IMR-90 (cell line): ENCODE results near the gene SMCP.

ENCODE experiments used
- BHLHE40 ChIP-seq: fragments of 150-350 bp; IDR thresholded peaks from 2 replicates; pipeline ENCODE4 v1.6.1; 2016; ENCODE audit warnings: mild to moderate bottlenecking, low read depth, low read length
- CEBPB ChIP-seq: IDR thresholded peaks from 2 replicates; pipeline ENCODE4 v1.6.1; 2012; ENCODE audit warnings: low read depth, low read length, improper control_type of control experiment
- MAFK ChIP-seq: IDR thresholded peaks from 2 replicates; pipeline ENCODE4 v1.6.1; 2012; ENCODE audit warnings: low read depth, low read length, improper control_type of control experiment
- MXI1 ChIP-seq: IDR thresholded peaks from 2 replicates; pipeline ENCODE4 v1.6.1; 2012; ENCODE audit warnings: low read depth, mild to moderate bottlenecking, low read length, moderate library complexity, borderline replicate concordance
- POLR2A ChIP-seq: IDR thresholded peaks from 2 replicates; pipeline ENCODE4 v1.6.1; 2012; ENCODE audit warnings: mild to moderate bottlenecking, low read depth, low read length
- RAD21 ChIP-seq: IDR thresholded peaks from 2 replicates; pipeline ENCODE4 v1.6.1; 2012; ENCODE audit warnings: low read length, improper control_type of control experiment
- RFX5 ChIP-seq: IDR thresholded peaks from 2 replicates; pipeline ENCODE4 v1.8.0; 2012; ENCODE audit warnings: low read depth, mild to moderate bottlenecking, low read length, moderate library complexity
- TF ChIP-seq, protein P1 (sequence below): conservative IDR thresholded peaks from 2 replicates; pipeline ENCODE4 v1.5.1; 2012; ENCODE audit warnings: mild to moderate bottlenecking, low read depth, low read length, improper control_type of control experiment
- TF ChIP-seq, protein P2 (sequence below): fragments of 150-350 bp; IDR thresholded peaks from 2 replicates; pipeline ENCODE4 v1.6.1; 2017; ENCODE audit warnings: mild to moderate bottlenecking, antibody characterized with exemption, low read length, low read depth

DNA sequence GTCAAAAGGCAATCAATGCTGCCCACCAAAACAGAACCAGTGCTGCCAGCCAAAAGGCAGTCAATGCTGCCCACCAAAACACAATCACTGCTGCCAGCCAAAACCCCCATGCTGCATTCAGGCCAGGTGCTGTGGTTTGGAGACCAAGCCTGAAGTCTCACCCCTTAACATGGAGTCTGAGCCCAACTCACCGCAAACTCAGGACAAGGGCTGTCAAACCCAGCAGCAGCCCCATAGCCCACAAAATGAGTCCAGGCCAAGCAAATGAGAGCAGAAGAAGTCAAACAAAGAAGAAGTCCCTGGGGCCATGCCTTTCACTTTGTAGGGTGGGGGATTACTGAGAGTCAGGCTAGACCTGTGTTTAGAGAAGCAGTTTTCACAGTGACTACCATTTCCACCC lies 6.4 kb downstream of the SMCP start:
- no peak for TF ChIP-seq BHLHE40
- TF ChIP-seq, protein P1, sequence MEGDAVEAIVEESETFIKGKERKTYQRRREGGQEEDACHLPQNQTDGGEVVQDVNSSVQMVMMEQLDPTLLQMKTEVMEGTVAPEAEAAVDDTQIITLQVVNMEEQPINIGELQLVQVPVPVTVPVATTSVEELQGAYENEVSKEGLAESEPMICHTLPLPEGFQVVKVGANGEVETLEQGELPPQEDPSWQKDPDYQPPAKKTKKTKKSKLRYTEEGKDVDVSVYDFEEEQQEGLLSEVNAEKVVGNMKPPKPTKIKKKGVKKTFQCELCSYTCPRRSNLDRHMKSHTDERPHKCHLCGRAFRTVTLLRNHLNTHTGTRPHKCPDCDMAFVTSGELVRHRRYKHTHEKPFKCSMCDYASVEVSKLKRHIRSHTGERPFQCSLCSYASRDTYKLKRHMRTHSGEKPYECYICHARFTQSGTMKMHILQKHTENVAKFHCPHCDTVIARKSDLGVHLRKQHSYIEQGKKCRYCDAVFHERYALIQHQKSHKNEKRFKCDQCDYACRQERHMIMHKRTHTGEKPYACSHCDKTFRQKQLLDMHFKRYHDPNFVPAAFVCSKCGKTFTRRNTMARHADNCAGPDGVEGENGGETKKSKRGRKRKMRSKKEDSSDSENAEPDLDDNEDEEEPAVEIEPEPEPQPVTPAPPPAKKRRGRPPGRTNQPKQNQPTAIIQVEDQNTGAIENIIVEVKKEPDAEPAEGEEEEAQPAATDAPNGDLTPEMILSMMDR: no peak
- no peak for TF ChIP-seq RFX5
- no peak for TF ChIP-seq MXI1
- TF ChIP-seq POLR2A: no peak
- TF ChIP-seq, protein P2, sequence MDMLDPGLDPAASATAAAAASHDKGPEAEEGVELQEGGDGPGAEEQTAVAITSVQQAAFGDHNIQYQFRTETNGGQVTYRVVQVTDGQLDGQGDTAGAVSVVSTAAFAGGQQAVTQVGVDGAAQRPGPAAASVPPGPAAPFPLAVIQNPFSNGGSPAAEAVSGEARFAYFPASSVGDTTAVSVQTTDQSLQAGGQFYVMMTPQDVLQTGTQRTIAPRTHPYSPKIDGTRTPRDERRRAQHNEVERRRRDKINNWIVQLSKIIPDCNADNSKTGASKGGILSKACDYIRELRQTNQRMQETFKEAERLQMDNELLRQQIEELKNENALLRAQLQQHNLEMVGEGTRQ: no peak
- TF ChIP-seq RAD21: no peak
- no peak for TF ChIP-seq MAFK
- TF ChIP-seq CEBPB: no peak
